HG03097 (cell line): ENCODE measurements around the gene KLRD1.
"Not testable (repeated sequence)": the region's sequence is repeated elsewhere in the genome, so short reads cannot be mapped to it uniquely, and the experiment has no call there.

Experiments used
- ATAC-seq: cut with Tn5 transposase; IDR thresholded peaks from one replicate; pipeline ENCODE4 v1.9.1; 2021; ENCODE audit not compliant: unreplicated experiment, low FRiP score

KLRD1 gene

DNA sequence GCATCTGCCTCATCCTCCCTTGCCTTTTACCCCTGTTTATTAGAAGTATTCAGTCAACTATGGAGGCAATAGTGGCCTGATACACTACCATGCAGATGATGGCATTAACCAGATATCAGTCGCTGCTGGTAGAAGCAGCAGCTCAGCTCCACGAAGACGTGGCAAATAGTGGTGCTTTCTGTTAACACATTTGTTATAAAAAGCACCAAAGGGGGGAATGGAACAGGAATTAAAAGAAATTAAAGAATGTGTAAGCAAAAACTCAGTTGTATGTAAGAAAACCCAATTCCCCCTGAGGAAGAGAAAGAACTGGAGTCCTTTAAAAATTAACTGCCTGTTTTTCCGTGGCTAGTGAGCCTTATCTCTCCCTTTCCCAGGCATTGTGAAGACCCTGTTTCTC lies 60.0 kb downstream of the KLRD1 start:
- not testable (repeated sequence) for ATAC-seq

DNA sequence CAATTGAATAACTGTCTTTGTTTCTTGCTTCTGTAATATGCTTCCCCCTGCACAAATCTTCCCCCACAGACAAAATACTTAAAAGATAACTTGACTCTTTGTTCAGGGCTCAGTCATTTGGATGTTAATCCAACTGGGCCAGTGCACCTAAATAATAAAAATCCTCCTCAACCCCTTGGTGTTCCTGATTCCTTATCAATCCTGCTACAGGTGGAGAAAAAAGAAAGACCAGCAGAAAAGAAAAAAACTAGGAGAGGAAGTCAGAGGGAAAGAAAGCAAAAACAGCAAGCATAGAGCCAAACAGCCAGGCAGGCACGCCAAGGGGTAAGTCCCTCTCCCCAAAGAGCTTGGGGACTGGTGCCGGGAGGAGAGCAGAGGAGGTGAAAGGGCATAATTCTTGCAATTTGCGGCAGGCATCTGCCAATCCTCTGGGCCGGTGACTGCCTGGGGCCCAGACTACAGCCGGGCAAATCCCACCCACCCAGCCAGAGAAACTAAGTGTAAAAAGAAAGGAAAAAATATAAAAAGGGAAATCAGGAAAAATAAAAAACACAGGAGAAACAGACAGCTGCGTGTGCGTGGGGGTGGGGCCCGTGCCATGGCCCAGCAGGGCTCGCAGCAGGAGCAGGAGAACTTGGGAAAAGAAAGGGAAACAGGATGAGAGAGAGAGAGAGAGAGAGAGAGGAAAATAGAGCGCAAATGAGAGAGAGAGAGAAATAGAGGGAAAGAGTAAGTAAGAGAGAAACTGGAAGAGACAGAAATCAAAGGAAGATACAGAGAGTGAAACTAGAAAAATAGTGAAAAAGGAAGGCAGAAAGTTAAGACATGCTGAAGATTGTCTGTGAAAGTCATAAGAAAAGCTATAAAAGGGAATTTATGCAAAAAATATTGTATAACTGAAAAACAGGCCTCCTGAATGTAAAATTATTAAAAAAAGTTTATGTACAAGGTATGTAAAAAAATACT lies 60.8 kb downstream of the KLRD1 start:
- ATAC-seq = no peak

- ATAC-seq = no peak
These were observed 62.1 kb downstream of the KLRD1 start for GRCh38 chr12:10369557-10370415.

DNA sequence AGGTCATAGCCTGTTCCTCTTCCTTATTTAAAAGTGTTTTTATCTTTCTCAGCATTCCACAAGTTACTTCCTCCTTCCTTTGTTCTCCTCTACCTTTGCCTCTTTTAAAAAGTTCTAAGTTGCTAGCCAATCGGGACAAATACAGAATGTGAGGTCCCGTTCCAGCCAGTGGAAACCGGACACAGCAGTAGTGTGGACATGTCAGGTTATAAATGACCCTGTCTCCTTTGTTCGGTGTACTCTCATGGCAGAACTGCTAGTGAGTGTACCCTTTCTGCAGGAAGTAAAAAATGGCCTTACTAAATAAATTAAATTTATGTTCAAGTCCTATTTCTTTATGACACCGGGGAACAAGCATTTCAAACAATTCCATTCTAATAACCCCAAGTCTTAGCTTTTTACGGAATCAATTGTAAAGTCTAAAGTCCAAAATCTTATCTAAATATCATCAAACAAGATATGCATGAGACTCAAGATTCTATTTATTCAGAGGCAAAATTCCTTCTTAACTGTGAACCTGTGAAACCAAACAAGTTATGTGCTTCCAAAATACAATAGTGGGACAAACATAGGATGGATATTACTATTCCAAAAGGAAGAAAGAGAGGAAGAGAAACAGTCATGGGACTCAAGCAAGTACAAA lies 64.3 kb downstream of the KLRD1 start:
- not testable (repeated sequence) for ATAC-seq

DNA sequence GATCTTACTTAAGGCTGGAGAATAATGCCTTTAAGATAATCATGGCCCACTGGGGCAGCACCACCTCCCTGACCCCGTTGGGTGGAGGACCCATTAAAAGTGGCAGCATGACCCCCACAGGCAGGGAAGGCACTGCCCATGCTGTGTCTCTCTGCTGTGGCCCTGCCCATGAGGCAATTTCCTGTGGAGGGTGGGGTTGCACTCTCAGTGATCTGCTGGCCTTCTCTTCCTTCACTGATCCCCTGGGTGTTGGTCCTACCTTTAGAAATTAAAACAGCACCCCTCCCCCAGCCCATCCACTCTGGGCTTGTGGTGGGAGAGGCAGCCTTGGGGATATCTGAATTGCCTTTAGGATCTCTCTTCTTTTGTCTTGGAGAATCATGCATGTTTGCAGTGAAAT lies 64.9 kb downstream of the KLRD1 start:
- no peak for ATAC-seq

- ATAC-seq = no peak
These were observed 67.0 kb downstream of the KLRD1 start for GRCh38 chr12:10374624-10375018.

DNA sequence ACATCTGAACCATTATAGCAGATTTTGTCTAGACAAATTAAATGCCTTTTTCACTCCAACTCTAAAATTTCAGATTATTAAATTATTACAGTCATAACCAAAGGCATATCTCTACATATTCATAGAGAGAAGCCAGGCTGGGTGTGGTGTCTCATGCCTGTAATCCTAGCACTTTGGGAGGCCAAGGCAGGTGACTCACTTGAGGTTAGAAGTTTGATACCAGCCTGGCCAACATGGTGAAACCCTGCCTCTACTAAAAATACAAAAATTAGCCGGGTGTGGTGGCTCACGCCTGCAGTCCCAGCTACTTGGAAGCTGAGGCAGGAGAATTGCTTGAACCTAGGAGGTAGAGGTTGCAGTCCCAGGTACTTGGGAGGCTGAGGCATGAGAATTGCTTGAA lies 71.1 kb downstream of the KLRD1 start:
- not testable (repeated sequence) for ATAC-seq
